ENCODE measurements around the gene PPP2CA.

PPP2CA gene

DNA sequence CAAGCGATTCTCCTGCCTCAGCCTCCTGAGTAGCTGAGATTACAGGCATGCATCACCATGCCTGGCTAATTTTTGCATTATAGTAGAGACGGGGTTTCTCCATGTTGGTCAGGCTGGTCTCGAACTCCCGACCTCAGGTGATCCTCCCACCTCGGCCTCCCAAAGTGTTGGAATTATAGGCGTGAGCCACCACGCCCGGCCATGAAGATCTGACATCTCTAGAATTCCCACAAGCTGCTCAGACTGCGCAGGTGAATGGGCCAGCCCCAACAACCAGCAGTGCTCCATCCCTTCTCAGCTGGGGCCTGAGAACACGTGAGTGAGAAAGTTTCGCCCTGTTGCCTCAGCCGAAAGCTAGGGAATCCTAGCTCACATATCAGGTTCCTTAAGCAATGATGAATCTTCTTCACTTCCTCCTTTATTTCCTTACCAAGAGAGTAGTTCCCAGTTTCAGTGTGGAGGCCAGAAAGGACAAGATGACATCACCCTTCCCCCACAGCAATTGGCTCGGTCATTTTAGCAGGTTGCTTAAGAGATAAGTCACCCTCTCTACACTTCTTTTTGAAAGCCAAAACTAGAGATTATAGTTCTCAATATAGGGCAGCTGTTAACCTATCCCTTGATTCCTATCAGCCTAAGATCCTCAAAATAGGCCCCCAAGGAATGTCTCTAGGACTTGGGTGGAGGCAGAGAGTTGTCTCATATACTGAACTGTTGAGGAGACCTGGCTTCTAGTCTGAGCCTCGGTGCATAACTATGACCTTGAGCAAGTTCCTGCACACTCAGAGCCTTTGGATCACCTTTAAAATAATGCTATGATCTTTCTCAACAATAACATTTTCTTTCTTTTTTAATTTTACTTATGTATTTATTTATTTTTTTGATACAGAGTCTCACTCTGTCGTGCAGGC is 23.9 kb upstream of the PPP2CA start:
- TF ChIP-seq, protein P1, sequence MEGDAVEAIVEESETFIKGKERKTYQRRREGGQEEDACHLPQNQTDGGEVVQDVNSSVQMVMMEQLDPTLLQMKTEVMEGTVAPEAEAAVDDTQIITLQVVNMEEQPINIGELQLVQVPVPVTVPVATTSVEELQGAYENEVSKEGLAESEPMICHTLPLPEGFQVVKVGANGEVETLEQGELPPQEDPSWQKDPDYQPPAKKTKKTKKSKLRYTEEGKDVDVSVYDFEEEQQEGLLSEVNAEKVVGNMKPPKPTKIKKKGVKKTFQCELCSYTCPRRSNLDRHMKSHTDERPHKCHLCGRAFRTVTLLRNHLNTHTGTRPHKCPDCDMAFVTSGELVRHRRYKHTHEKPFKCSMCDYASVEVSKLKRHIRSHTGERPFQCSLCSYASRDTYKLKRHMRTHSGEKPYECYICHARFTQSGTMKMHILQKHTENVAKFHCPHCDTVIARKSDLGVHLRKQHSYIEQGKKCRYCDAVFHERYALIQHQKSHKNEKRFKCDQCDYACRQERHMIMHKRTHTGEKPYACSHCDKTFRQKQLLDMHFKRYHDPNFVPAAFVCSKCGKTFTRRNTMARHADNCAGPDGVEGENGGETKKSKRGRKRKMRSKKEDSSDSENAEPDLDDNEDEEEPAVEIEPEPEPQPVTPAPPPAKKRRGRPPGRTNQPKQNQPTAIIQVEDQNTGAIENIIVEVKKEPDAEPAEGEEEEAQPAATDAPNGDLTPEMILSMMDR (IDR thresholded peaks at IDR 0.05; ENCODE audit: low read depth, low read length), result no peak
- no peak overlapping the region for H3K4me3 ChIP-seq (ENCODE audit: low read depth, low read length)

DNA sequence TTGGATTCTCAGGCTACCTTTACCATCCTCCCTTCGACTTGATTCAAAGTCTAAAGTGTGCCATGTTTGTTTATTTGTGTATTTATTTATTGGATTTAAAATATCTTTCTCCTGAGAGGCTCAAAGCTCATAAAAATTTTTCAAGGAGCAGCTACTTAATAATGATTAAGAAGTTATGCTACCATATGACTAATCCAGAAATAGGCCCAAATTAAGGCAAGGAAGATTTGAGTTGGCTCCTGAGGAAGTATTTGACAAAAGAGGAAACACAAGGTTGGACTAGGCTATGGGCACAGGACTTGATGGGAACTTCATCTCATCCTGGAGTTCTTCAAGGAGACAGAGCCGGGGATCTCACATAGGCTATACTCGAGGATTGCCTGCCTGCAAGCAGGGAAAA is 22.4 kb upstream of the PPP2CA start:
- H3K4me3 ChIP-seq (ENCODE audit: low read depth, low read length), result no peak overlapping the region
- TF ChIP-seq, protein P1 (IDR thresholded peaks at IDR 0.05; ENCODE audit: low read depth, low read length), result no peak

DNA sequence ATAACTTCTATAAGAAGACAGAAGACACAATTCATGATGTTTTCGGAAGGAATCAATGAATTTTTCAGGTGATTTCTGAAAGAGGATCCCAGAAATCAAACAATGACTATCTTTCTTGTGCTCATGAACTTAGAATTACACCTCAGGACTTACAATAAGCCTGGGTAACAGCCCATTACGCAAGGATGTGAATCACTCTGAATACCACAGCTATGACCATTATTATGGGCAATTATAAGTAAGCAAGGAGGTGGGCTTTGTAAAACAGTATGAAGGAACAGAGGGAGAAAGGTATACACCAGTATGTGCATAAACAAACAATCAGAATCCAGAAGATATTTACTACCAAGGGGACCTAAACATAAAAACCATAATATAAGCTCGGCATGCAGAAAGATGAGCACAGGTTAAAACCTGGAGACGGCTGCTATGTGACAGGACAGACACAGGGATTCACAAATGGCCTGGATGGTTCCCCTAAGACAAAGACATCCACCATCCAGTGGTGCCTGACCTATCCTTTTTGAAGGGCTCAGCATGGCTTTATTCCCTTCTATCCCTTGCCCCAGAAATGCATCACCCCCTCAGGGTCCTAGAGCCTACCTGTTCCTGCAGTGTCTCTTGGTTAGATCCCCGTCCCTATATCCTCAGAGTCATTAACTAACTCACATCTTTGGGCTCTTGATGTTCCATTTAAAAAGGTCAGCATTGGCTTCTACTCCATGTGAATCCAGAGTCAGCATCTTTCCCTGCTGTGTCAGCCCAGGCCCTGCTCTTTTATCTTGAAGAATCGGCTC is 21.8 kb upstream of the PPP2CA start:
- no peak overlapping the region for H3K4me3 ChIP-seq (ENCODE audit: low read depth, low read length)
- TF ChIP-seq, protein P1 (IDR thresholded peaks at IDR 0.05; ENCODE audit: low read depth, low read length), result no peak

DNA sequence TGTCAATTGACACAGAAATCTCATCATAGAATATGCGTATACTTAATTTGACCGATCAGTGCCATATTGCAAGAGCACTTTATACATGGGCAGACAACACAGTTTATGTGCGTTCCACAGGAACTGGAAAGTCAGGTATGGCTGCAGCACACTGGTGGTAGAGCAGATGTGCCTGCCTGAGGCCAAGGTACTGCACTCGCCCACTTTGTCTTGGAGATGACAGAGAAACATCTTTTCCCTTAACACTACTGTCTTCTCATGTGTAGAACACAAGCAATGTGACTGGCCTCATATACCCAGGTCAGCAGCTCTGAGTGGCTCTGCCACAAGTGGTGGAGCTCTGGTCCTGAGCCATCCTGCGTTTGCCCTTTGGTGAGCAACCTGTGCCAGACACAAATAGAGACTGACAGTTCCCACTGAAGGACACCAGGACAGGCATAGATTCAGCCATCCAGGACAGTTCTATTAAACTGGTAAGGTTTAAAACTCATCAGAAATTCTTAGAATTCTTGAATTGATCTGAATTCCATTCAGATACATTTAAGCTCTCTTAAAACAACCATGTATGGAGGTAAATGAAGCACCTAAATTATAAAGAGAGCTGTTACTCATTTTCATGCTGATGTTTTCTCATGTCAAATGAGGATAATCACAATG is 21.0 kb upstream of the PPP2CA start:
- TF ChIP-seq, protein P1 (IDR thresholded peaks at IDR 0.05; ENCODE audit: low read depth, low read length), result no peak
- H3K4me3 ChIP-seq (ENCODE audit: low read depth, low read length), result no peak overlapping the region

DNA sequence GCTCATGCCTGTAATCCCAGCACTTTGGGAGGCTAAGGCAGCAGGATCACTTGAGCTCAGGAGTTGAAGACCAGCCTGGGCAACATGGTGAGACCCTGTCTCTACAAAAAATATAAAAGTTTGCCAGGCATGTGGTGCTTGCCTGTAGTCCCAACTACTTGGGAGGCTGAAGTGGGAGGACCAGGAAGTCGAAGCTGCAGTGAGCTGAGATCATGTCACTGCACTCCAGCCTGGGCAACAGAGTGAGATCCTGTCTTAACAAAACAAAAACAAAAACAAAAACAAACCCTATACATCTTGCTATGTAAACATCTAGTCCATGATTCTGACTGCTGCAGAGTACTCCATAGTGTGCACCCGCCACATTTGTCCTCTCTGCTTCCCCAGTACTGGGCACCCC is 19.8 kb upstream of the PPP2CA start:
- TF ChIP-seq, protein P1 (IDR thresholded peaks at IDR 0.05; ENCODE audit: low read depth, low read length), result no peak
- peak overlapping the region; percentile 16; the same call in 1 of the 2 replicates for H3K4me3 ChIP-seq (ENCODE audit: low read depth, low read length)

DNA sequence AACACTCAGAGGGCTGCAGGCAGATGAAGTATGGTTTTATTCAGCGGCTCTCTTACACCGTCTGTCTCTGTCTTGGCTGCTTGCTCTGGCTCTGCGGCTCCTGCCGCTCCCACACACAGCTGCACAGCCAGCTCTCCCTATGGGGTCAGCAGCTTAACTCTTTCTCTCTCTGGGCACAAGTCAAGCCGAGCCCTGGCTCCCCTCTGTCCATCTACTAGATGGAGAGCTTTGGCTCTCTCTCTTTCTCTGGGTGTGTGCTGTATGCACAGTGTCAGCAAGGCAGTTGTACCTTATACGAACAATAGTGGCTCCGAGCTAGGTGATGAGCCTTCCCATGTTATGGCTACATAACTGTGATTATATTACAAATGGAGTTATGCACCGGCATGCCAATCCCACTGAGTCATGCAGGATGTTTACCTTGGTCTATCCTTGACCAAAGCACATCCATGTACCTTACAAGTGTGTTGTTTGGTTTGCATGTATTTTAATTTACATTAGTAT is 19.3 kb upstream of the PPP2CA start:
- TF ChIP-seq, protein P1 (IDR thresholded peaks at IDR 0.05; ENCODE audit: low read depth, low read length), result no peak
- H3K4me3 ChIP-seq (ENCODE audit: low read depth, low read length), result peak overlapping the region; percentile 16

Measured in WI38 (cell line).